Bronchial epithelial cell (primary cell): ENCODE results near the gene MEX3B. TPM values are rescaled to one million over a fixed set of nuclear protein-coding genes. Genes with fewer than 3 reads are reported as not detected.
A peak's percentile ranks its signal among the peaks of the same experiment; 100 is the strongest.

ENCODE experiments used
- DNase-seq: peaks from one replicate; pipeline ENCODE4 v3.0.0-alpha.2; 2010; ENCODE audit warnings: low read depth
- FAIRE-seq: peaks from 2 replicates; lab custom pipeline; 2011; peaks lifted over from hg19 to GRCh38; lab: Jason Lieb, UNC
- H3K27me3 ChIP-seq: 2 replicates; pipeline ENCODE4 v1.5.1; 2011; ENCODE audit warnings: low read length; ENCODE audit not compliant: control insufficient read depth, insufficient read depth
- H3K36me3 ChIP-seq: 2 replicates; pipeline ENCODE4 v1.5.1; 2011; ENCODE audit warnings: low read length; ENCODE audit not compliant: control insufficient read depth, insufficient read depth
- H3K4me3 ChIP-seq: 2 replicates; pipeline ENCODE4 v1.5.1; 2011; ENCODE audit warnings: mild to moderate bottlenecking, low read depth, low read length, control low read depth
- CTCF ChIP-seq: IDR thresholded peaks from 2 replicates; pipeline ENCODE4 v1.5.1; 2011; ENCODE audit warnings: mild to moderate bottlenecking, moderate library complexity, low read length, control low read depth, inconsistent platforms; ENCODE audit not compliant: insufficient read depth, severe bottlenecking
- total RNA-seq: library from RNA; depleted of rRNA; stranded (reverse); fragments of >200 nt; gene quantifications from 2 replicates; pipeline ENCODE4 v1.2.1, GENCODE V29; 2014

The MEX3B gene
- 0.64 and 0.79 TPM in 2 replicates for total RNA-seq

DNA sequence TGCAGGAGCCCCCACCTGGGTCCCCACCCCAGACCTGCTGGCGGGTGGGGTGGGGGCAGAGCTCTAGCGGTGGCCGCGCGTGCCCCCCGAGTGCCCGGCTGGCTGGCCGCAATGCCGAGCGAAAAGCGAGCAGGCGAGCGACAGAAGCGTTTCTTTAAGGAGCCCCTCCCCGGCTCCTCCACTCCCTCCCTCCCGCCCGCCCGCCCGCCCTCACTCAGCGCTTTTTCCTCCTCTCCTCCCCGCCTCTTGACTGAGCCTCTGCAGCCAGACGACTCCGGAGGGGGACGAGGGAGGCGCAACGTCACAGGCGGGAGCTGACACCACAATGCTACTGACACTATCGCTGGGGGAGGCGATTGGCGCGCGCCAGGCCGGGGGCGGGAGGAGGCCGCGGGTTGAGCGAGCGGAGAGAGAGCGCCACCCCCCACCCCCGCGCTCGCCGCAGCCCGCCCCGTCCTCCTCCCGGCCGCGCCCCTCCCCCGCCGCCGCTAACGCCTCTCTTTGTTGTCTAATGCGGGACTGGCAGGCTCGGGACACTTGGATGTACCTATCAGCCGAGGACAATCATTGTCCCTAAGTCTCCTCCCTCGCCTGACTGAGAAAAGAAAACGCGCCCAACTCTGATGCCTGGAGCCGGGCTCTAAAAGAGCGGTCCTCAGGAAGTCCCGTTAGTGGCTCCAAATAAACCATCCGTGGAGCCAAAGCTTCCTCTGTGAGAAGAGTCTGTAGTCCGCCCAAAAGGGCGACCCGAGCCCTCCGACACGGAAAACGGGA is at the start of gene MEX3B:
TSS of gene MEX3B (minus strand) at position 127 of the 774 bp plus-strand sequence. CDS start 313 bp downstream, outside the sequence.
- H3K27me3 ChIP-seq: peaks cover 3% of the 10 kb centered on the region

GRCh38 chr15:82093774-82094211 is 48.0 kb upstream of the MEX3B start:
- no peak overlapping the region for H3K4me3 ChIP-seq
- H3K36me3 ChIP-seq: no peaks in the 10 kb centered on the region
- H3K27me3 ChIP-seq: no peaks in the 10 kb centered on the region
- no peak for TF ChIP-seq CTCF
- no peak for FAIRE-seq
- DNase-seq: peak; percentile 93

More for the DNA sequence above, at the start of gene MEX3B:
- no peak for TF ChIP-seq CTCF
- DNase-seq: peak; percentile 89
- peak within 1 kb of the TSS; percentile 62 for H3K4me3 ChIP-seq
- no peaks in the 10 kb centered on the region for H3K36me3 ChIP-seq
- no peak for FAIRE-seq

DNA sequence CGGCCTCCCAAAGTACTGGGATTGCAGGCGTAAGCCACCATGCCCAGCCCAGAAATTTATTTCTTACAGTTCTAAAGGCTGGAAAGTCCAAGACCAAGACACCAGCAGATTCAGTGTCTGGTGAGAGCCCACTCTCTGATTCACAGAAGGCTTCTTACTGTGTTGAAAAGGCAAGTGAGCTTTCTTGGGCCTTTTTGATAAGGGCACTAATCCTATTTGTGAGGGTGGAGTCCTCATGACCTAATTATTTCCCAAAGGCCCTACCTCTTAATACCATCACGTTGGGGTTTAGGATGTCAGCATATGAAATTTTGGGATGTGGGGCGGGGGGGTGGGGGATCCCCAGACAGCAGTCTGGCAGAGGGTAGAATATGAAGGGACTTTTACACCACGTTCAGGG is 47.5 kb upstream of the MEX3B start:
- FAIRE-seq (no peak), DNase-seq (no peak)
- no peaks in the 10 kb centered on the region for H3K27me3 ChIP-seq
- no peak overlapping the region for H3K4me3 ChIP-seq
- no peaks in the 10 kb centered on the region for H3K36me3 ChIP-seq
- TF ChIP-seq CTCF: no peak

- TF ChIP-seq CTCF: no peak
- FAIRE-seq (no peak), DNase-seq (no peak)
- H3K4me3 ChIP-seq: no peak overlapping the region
- H3K27me3 ChIP-seq: no peaks in the 10 kb centered on the region
- no peaks in the 10 kb centered on the region for H3K36me3 ChIP-seq
Measured at GRCh38 chr15:82091636-82092140, 45.9 kb upstream of the MEX3B start.

DNA sequence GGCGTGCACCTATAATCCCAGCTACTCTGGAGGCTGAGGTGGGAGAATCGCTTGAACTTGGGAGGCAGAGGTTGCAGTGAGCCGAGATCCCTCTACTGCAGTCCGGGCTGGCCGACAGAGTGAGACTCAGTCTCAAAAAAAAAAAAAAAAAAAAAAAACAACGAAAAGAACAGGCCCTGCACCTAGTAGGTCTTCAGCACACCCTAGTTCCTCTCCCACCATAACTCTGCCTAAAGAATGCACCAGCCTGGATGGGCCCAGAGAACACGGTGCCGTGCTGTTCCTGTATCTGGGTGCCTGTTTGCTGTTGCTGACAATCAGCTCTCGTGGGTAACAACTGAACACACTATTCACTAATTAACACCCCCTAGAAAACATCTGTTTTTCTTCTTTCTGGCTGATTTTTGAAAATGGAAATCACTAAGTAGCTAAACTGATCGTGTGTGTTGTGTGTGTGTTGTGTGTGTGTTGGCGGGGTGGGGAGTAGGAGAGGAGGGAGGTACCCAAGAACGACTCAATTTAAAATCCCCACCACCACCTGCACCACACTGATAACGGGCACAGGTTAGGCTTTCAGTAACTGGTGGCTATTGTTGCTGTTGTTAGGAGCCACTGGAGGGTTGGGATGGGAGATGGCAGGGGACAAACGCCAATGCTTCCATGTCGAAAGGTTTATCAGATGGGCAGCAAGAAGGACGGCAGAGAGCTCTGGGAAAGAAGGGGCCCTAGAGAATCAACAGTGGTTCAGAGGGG is 40.6 kb upstream of the MEX3B start:
- H3K4me3 ChIP-seq: no peak overlapping the region
- FAIRE-seq: no peak

More for the DNA sequence above, 40.6 kb upstream of the MEX3B start:
- H3K27me3 ChIP-seq: no peaks in the 10 kb centered on the region
- no peaks in the 10 kb centered on the region for H3K36me3 ChIP-seq
- no peak for TF ChIP-seq CTCF
- no peak for DNase-seq
